Body of pancreas (tissue), 4 donors: Measurements from ENCODE around the gene AIF1.

Experiments
- CTCF ChIP-seq, 7 experiments: fragments of 450-650 bp in 4 of 7; fragments of 200-600 bp in 3 of 7; sonication (generic) in 3 of 7; IDR thresholded peaks; one replicate each; pipeline ENCODE4 v1.5.1; 2016 to 2019; ENCODE audit warnings: antibody characterized with exemption in 7 of 7
- POLR2A ChIP-seq, 3 donors: fragments of 450-650 bp; IDR thresholded peaks; one replicate each; pipeline ENCODE4 v1.6.1; 2016; ENCODE audit warnings: antibody characterized with exemption in 3 of 3, mild to moderate bottlenecking in 2 of 3

- no peak for TF ChIP-seq POLR2A (IDR thresholded peaks at IDR 0.05)
- no peak for TF ChIP-seq CTCF (IDR thresholded peaks at IDR 0.05)
These were observed 887 bp upstream of the AIF1 start for GRCh38 chr6:31614075-31614619.
